ENCODE results near the gene C3orf70.

The C3orf70 gene

DNA sequence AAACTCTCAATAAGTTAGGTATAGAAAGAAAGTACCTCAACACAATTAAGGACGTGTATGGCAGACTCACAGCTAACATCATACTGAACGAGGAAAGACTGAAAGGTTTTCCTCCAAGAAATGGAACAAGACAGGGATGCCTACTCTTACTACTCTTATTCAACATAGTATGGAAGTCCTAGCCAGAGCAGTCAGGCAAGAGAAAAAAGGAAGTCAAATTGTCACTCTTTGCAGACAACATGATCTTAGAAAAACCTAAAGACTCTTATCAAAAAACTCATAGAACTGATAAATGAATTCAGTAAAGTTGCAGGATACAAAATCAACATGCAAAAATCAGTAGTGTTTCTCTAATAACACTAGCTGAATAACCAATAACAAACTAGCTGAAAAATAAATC is 96.0 kb downstream of the C3orf70 start:
- no peak for DNase-seq (ENCODE audit: extremely low read depth in 1 of 2, low read depth in 1 of 2)

DNA sequence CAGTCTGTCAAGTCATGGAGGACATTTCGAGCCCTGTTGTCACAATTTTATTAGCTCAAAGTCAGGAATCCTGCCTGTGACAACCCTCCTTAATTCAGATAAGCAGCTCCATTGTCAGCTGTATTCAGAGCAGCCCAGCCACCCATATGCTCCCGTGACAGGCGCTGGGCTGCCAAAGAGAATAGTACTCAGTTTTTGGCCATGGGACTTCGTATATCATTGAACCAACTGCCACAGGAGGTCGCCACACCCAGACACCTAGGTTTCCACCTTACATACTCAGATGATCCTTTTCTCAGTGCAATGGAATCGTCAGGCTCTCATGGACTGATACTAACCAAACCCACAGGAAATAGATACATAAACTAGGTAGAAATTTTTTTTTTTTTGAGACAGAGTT is 100.2 kb downstream of the C3orf70 start:
- DNase-seq (ENCODE audit: extremely low read depth in 1 of 2, low read depth in 1 of 2), result no peak

DNA sequence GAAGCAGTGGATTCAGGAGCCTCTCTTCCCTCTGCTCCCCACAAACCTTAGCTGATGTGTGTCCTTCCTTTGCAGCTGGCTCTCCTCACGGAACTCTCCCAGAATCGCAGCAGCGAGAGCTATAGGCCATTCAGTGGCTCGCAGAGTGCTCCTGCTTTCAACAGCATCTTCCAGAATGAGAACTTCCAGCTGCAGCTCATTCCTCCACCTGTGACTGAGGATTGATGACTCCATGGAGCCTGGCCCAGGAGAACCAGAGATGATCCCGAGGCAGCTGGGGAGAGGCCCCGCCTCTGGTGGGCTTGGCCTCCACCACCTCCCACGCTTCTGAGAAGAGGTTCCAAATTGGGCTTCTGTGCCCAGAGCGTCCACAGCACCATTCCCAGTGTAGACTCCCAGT is 101.1 kb downstream of the C3orf70 start:
- DNase-seq (ENCODE audit: extremely low read depth in 1 of 2, low read depth in 1 of 2), result no peak

DNA sequence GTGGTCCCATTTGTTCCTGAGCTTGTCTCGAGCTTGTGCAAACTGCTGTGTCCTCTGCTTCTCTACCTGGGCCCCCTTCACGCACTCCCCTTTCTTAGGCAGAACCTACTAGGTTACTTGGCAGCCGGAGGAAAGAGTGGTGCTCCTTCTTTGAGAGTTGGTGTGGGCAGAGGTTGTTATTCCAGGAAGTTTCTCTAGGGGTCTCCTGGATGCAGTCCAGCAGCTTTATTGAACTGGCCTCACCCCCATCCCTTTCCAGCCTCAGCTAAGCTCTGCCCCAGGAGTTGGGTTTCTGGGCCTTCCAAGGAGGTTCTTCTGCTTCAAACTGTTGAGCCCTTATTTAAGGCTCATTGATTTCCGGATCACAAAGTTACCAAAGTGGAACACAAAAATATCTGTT is 103.2 kb downstream of the C3orf70 start:
- no peak for DNase-seq (ENCODE audit: extremely low read depth in 1 of 2, low read depth in 1 of 2)

DNA sequence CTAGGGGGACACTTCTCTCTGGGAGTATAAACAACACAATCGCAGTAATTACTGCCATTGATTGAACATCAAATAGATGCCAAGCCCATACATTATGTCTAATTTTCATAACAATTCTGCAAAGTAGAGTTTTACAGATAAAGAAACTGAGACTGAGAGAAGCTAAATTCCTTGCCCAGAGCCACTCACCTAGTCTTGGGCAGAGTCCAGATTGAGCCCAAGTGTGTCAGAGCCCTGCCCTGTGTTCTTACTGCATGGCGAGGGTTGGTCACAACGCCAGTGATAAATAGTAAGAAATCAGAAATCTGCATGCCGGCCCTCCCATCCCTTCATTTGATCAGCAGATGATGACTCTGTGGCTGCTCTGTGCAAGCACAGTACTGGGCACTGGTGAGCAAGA is 106.3 kb downstream of the C3orf70 start:
- no peak for DNase-seq (ENCODE audit: extremely low read depth in 1 of 2, low read depth in 1 of 2)

DNA sequence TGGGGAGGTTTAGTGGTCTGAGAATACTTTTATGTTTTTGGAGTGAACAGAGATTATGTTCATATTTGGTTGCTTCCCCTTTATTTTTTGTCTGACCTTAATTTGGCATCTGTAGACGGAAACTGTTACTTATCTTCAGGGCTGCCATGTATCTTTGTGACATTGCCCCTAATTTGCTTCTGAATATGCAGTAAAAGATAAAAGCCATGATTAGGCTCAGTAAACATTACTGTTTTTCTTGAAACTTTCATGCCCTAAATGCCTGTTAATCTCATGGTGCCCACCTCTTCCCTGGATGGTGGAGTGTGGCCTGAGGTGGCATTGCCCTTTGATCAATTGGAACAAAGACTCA is 106.7 kb downstream of the C3orf70 start:
- DNase-seq (ENCODE audit: extremely low read depth in 1 of 2, low read depth in 1 of 2), result no peak

DNA sequence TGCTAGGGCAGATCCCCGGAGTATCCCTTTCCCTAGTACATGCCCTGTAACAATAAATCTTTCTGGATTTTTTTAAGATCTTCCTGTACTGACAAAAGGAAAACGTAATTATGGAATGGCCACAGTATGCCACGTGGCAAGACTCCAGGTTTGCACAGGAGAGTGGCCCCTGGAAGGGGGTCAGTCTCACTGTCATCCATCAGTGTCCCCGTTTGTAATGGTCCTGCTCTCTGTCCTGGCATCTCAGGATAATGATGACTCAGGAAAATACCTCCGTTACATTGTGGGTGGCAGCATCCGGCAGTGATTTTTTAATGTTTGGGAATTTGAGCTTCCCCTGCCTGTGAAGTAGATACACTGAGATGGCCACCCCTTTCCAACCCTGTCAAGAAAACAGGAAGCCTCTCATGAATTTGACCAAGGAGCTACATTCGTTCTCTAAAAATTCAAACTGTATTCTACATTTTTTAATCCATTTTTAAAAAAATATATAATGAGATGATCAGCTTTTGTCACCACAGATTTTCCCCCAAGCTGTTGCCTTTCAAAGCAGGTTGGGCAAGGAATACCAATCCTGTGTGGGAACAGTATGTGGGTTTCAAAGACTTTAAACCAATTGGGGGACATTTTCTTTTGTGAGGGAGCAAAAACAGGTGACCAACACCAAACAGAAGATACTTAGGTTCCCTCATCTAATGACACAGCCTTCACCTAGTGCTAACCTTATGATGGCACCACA is 110.4 kb downstream of the C3orf70 start:
- DNase-seq (ENCODE audit: extremely low read depth in 1 of 2, low read depth in 1 of 2), result no peak

DNA sequence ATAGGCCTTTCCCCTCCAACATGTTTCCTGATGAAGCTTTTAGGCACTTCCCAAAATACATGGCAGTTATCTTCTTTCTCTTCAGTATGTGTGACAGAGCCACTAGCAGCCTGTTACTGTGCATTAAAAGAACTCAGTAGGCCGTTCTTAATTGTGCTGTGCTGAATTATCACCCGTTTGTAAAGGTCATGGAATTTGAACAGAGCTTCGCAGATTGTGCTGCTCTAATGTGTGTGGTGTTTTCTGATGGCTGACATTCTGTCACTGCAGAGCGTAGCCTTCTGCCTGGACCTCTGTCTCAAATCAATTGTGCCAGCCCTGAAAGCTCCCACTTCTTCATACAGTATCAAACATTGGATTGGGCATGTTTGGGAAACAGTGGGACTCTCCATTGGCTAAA is 111.3 kb downstream of the C3orf70 start:
- DNase-seq (ENCODE audit: extremely low read depth in 1 of 2, low read depth in 1 of 2), result no peak

DNA sequence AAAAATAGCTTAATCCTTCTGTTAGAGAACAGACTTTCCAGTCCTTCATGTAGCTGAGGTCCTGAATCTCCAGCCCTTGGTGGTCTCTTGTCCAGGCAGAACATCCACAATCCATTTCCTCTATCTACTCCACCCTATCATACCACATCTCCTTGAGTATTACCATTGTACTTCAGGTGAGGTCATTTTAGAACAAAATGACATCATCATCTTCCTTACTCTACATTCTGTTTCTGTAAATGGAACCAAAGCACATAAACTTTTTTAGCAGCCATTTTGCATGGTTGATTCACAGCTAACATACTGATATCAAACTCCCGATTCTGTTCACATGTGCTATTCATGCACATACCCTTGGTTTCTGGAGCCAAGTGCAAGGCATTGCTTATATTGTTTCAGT is 112.4 kb downstream of the C3orf70 start:
- DNase-seq (ENCODE audit: extremely low read depth in 1 of 2, low read depth in 1 of 2), result no peak

DNA sequence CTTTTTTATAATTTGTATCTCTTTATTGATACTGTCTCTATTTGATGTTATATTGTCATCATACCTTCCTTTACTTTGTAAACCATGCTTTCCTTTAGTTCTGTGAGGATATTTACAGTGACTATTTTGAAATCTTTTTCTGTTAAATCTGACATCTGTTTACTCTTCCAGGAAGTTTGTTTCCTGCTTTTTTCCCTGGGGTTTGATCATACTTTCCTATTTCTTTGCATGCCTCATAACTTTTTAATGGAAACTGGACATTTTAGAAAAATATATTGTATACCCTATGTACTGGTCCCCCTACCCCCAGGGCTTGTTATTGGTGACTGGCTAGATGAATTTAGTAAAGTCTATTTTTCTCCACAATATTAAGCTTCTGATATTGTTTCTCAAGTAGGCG is 115.1 kb downstream of the C3orf70 start:
- DNase-seq (ENCODE audit: extremely low read depth in 1 of 2, low read depth in 1 of 2), result no peak

DNA sequence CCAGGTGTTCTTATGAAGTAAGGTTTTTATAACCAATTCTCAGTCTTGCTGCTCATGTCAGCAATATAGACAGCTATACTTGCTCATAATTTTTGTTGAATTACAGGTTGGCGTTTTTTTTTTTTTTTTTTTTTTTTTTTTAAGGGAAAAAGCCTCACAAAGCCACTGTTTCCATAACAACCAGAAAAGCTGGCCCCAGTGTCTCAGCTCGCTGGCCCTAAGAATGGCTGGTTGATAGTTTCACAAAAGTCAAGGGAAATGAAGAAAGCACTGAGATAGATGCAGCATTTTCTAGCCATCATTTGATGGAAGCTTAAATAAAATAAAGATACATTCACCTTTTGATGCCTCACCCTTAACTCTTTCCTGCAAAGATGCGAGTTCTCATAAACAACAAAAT is 121.9 kb downstream of the C3orf70 start:
- DNase-seq (ENCODE audit: extremely low read depth in 1 of 2, low read depth in 1 of 2), result no peak

DNA sequence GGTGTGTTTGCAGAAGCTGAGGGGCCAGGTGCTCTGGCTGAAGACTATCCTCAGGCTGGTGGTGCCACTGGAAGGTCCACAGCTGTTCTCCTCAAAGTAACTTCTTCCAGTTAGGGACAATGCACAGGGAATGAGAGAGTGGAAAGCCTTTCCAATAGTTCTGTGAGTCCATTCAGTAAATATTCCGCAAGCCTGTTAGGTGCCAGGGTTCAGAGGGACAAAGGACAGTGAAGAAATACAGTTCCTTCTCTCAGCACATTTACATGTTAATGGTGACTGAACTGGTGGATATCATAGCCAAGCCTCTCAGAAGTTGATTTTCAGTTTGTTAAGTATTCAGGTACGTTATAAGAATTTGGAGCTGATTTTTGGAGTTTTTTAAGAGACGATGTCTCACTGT is 122.5 kb downstream of the C3orf70 start:
- DNase-seq (ENCODE audit: extremely low read depth in 1 of 2, low read depth in 1 of 2), result no peak

DNA sequence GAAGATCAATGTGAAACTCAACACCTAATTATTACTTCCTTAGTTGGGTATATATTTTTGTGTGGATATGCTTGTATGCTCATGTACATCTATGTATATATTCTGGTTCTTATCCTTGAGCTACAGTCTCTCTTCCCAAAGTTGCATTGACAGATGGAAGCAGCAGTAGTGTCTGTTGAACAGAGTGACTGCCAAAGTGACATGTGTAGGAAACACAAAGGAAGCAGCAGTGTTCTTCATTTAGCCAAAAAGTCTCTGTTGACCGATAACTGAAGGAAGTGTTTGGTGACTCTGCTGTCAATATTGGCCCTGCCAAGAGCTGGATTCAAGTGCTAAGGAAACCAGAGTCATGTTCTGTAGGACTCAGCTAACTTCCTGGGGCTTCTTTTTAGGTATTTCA is 123.8 kb downstream of the C3orf70 start:
- no peak for DNase-seq (ENCODE audit: extremely low read depth in 1 of 2, low read depth in 1 of 2)

DNA sequence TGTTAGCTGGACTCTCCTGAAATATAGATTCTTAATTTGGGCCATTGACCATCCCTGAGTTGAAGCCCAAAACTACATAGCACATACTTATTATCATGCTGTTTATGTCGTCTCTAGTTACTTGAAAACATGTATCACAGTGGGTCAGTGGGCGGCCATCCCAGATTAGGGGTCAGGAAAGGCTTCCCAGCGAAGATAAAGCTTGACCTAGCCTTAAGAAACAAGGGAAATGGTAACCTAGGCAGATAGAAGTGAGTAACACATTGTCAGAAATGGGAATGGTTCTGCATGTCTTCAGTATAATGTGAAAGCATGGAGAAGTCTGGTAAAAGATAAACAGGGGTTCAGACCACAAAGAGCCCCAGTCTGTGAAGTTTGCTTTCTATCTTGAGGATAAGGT is 124.7 kb downstream of the C3orf70 start:
- no peak for DNase-seq (ENCODE audit: extremely low read depth in 1 of 2, low read depth in 1 of 2)
